Glomerular visceral epithelial cell (primary cell): ENCODE data around the gene RGS5.
"Not testable (repeated sequence)": the region's sequence is repeated elsewhere in the genome, so short reads cannot be mapped to it uniquely, and the experiment has no call there.

ENCODE experiments used
- DNase-seq: peaks from one replicate; pipeline ENCODE4 v3.0.0-alpha.2; 2016; ENCODE audit errors: extremely low spot score

Gene RGS5, protein sequence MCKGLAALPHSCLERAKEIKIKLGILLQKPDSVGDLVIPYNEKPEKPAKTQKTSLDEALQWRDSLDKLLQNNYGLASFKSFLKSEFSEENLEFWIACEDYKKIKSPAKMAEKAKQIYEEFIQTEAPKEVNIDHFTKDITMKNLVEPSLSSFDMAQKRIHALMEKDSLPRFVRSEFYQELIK

DNA sequence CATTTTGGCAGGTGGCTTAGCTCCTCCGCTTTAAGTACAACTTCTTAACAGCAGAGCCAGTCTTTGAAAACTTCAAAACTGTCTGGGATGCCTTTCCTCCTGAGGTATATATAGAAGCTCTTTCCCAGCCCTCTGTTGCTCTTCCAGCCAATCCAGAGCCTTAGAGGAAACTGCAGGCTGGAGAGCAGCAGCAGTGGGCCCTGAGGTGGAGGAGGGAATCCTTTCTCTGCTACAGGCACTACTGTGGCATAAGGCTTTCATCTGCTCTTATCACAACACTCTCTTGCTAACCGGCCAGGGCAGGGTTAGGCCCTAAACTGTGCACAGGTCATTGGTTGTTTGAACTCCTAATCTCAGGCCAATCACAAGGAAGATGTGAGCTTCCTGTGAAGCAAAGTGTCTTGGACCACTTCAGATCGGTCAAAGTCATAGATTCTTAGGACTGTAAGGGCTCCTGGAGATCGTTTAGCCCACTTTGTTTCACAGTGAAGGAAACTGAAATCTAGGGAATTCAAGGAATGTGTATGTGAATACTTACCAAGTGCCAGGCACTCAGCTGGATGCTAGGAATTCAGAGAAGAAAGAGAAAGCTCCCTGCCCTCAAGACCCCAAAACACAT, at the start of gene RGS5:
TSS of gene RGS5 (minus strand) at position 84 of the 619 bp plus-strand sequence. CDS start at position 3, 81 bp downstream.
- DNase-seq, result peak; percentile 22

DNA sequence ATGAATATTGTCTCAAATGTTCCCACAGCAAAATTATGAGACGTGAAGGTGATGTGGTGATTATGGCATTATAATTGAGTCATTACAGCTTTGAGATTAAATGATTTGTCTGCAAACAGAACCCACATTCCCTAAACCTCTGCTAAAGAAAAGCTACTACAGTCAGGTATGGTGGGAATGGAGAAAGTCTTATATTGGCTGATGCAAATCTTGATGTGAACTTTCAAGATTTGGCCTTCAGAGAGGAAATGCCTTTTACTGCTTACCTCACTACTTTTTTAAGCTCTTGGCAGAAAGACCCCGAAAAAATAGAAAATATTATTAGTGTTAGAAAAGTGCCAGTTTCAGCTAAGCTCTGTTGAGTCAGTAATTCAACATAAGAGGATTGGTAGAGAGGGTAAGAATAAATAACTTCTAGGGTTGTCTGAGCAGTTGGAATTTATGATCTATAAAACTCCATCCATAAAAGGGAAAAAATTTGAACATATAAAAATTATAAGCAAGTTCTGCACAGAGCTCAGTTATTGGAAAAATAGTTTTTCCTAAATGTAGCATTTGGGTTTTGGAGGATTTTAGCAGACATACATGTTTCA, 47.8 kb upstream of the RGS5 start:
- DNase-seq, result no peak

DNA sequence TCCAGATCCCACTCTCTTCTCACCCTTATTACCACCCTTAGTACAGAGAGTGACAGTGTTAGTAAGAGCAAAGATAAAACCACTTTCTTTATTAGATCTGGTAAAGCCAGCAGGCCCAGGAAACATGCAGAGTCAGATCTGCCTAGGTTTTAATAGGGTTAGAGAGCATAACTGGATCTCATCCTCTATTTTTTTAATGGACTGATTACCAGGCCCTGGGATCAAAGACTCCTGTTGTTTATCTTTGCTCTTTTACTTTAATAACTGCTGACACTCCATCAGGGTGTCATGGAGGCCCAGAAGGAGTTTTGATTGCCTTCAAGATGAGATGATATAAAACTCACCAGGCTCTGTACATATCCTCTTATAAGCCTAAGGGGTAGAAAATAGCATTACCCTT, 45.3 kb upstream of the RGS5 start:
- no peak for DNase-seq

DNA sequence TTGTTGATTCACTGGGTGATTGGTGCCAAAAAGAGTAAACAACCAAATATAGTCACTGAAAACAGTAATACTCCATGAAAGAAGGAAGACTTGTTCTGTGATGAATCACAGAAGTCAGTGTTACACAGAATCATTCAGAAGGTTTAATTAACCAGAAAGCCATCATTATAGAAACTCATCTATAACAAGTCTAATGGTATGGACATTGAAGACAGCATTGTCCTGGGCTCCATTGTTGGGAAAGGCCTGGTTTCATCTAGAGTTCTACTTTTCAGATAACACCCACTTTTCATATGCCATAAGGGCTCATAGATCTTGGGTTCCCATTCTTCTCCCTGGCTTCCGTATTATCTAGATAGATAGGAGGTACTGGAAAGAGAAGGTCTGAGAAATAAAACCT, 41.9 kb upstream of the RGS5 start:
- DNase-seq, result not testable (repeated sequence)

DNA sequence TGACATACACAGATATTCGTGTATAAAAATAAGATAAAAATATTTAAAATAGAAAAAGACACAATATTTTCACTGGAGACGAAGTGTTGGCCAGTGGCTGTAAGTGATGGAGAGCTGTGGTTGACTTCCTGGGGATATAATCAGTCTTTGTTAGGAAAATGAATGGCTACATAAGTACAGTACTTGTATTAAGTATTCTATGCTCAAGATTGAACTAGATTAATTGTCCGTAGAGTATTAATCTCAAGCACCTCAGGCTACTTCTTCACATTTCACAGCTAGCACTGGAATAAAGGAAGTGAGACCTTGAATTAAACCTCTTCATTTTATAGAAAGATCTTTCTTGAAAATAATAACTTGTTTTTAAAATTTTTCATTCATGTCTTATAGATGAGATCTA, 39.0 kb upstream of the RGS5 start:
- DNase-seq, result no peak

DNA sequence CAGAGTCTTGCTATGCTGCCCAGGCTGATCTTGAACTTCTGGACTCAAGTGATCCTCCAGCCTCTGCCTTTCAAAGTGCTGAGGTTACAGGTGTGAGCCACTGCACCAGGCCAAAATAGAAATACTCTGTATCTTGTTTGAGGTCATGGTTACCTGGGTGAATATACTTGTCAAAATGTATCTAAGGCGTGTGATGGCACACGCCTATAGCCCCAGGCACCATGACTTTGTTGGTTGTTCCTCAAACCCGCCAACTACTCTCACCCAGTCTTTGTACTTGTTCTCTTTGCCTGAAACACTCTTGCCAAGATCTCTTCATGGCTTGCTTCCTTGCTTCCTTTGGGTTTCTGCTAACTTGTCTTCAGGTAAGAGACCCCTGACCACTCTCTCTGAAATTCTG, 38.0 kb upstream of the RGS5 start:
- no peak for DNase-seq

DNA sequence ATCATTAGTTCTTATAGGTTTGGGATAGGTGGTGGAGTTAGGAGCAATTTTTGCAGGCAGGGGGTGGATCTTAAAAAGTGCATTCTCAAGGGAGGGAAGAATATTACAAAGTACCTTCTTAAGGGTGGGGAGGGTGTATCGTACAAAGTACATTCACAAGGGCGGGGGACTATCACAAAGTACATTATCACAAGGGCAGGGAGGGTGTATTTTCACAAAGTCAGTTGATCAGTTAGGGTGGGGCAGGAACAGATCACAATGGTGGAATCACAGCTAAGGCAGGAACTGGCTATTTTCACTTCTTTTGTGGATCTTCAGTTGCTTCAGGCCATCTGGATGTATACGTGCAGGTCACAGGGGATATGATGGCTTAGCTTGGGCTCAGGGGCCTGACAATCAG, 30.9 kb upstream of the RGS5 start:
- DNase-seq, result not testable (repeated sequence)

DNA sequence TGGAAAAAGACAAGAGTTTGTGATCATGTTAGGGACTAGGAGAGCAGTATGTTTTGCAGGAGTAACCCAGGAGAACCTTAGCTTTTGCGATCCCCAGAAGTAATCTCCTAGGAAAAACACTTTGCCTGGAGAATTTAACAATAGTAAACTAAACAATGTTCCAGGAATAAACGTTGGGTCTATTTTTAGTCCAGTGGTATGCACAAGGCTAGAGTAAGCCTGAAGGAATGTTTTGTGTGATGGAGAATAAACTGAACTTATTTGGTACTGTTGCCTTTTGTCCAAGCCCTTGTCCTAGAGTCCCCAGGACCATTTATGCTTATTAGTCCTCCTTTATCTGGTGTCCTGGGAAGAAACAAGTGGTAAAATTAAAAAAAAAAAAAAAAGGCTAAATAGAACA, 28.7 kb upstream of the RGS5 start:
- no peak for DNase-seq

DNA sequence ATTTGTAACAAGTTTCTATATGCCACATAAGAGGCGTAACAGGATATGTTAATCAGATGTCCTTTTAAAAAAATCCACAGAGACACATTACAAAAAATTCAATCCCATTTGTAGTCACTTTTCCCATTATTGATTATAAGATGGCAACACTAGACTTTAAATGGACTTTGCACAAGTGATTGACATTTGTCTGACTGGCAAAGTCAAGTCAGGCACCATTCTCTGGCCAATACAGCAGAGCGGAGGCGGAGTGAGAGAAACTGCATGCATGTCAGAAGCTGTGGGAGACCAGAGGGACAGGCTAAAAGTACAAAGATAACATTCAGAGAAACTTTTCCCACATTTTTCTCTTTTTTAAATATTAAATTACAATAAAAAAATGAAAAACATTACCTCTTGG, 28.1 kb upstream of the RGS5 start:
- DNase-seq, result no peak

DNA sequence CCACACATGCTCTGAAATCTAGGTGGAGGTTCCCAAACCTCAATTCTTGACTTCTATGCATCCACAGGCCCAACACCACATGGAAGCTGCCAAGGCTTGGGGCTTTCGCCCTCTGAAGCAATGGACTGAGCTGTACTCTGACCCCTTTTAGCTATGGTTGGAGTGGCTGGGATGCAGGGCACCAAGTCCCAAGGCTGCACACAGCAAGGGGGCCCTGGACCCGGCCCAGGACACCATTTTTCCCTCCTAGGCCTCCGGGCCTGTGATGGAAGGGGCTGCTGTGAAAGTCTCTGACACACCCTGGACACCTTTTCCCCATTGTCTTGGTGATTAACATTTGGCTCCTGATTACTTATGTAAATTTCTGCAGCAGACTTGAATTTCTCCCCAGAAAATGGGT, 25.6 kb upstream of the RGS5 start:
- not testable (repeated sequence) for DNase-seq

DNA sequence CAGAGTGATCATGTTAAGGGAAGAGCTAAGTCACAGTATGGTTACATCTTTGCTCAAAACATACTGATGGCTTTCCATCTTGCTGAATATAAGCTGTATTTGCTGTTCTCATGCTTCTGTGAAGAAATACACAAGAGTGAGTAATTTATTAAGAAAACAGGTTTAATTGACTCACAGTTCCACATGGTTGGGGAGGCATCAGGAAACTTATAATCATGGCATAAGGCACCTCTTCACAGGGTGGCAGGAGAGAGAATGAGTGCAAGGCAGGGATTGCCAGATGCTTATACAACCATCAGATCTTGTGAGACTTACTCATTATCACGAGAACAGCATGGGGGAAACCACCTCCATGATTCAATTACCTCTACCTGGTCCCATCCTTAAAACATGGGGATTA, 24.4 kb upstream of the RGS5 start:
- no peak for DNase-seq

DNA sequence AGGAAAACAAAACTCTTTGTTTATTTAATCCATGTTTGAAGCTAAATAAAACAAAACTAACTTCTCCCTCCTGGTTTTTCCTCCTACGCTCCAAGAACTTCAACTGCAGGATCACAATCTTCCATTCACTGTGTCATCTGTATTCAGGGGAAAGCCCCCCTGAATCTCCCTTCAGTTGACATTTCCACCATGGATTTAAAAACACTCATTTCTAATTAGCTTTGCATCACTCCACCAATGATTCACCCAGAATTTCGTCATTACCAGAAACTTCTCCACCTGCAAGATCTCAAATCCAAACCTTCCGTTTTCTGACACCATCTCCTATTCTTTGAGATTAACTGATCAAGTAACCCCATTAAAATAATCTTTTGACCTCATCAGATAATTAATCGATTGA, 10.9 kb upstream of the RGS5 start:
- DNase-seq, result no peak

DNA sequence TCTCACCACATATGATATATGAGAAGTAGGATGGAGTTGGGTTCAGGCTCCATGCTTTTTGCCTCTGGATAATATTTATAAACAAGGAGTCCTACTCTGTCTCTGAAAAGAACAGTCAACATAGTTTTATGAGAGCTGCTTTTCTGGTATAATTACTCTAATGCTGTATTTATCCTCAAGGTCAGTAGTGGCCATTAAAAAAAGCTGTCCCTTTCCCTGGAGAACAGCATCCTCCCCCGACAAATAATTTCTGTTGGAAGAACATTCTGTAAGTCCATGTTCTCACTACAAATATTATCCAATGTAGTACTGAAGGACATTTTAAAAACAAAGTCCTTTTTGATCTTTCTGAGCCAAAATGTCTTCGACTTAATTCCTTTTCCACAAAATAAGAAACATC, 9.0 kb upstream of the RGS5 start:
- no peak for DNase-seq

DNA sequence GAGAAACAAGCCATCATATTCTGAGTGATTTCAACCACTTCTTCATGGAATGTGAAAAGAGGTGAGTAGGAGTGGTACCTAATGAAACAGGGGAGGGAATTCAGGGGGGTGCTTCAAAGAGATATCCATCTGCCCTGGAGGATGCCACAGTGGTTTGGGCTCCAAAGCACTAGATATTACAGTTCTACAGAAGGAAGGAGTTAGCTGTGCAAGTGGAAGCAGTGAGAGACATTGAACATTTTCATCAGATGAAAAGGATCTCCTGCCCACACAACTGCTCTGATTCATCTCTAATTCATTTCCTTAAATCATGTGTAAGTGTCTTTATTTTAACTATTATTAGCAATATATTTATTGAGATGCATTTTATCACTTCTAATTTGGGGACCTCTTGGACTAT, 2.8 kb upstream of the RGS5 start:
- DNase-seq, result no peak

DNA sequence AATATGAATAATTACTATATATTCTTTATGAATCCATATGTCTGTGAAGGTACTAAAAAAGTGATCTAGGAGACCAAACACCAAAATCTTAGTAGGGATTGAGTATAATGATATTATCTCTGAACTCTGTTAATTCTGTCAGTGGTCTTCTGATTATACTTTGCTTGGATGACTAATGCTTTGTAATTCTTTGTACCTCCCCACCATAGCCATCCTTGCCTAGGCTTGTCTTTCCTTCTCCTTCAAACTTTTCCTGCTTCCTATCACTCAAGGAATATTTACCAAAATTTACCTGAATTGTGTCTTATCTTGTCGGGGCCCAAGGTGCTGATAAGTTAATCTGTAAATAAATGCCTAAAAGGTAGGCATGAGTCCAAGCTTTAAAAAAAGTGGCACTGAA, 845 bp upstream of the RGS5 start:
- DNase-seq, result no peak

DNA sequence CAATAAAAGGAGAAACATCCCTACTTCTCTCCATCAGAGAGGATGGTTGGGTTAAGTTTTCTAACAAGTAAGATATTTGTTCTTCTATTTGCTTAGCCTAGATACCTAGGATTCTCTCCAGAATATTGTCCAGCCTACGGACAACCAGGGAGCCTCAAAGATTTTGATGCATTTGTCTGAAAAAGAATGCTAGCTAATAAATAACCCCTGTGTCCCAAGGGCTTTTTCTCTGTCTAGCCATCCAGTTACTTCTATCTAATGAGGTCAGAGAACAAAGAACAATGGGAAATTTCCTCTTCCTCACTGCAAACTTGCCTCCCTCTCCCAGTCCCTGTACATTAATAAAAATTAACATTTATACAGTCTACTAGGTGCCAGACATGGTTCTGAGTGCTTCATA, 810 bp downstream of the RGS5 start:
- DNase-seq, result no peak

DNA sequence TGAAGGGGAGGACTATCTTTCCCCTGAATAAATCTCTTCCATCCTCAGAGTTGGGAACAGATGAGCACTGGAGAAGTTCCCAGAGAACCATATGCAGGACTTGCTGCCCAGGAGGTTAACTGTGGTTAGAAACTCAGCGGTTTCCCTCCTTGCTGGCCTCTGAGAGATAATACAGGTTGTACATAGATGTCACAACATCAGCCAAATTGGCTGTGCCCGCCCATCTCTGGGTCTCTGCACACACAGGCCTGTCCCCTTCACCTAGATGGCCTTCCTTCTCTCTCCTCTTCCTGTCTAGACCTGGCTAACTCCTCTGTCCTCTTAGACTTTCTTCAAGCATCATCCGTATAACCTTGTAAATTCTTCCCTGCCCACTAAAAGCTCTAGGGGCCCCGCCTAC, 5.7 kb downstream of the RGS5 start:
- DNase-seq, result no peak

DNA sequence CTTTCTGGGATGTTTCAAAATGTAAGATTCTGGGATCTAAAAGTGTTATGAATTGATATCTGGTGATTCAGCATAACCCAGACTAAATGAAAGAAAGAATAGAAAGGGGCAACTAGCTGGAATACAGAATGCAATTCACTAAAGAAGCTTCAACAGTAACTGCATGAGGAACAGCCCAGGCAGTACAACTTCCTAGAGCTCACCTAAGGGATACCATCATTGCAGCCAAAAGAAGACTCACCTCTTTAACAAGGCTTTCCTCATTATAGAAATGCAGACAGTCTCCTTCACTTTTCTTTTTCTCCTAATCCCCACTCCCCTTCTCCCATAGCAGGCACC, 6.3 kb downstream of the RGS5 start:
- DNase-seq, result no peak

DNA sequence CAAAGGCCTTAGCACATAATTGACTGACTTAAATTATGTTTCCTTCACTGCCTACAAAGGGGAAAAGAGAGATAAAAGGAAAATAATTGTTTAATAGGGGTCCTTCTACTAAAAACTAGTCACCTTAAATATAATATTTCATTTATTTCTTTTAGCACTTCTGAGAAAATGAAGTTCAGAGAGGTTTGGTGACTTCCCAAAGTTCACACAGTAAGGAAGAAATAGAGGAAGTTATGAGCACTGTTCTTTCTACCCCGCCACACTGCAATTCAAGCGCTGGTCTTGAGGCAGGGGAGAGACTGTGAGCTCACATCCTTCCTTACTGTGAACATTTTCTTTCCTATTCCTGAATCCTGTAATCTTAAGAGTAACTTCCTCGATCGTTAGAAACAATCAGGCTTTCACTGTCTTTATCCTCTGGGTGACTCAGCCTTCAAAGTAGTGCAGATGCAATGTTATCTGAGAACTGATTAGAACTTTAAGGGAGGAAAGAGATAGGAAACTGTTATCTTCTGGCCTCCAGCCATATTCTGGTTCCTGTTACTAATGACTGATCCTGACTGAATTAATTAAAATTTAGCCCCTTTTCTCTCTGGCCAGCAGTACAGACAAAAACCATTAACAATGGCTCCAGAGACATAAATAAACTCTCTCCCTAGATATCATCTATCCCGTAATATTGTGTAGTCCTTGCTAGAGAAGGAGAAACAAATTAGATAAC, 6.8 kb downstream of the RGS5 start:
- DNase-seq, result no peak

DNA sequence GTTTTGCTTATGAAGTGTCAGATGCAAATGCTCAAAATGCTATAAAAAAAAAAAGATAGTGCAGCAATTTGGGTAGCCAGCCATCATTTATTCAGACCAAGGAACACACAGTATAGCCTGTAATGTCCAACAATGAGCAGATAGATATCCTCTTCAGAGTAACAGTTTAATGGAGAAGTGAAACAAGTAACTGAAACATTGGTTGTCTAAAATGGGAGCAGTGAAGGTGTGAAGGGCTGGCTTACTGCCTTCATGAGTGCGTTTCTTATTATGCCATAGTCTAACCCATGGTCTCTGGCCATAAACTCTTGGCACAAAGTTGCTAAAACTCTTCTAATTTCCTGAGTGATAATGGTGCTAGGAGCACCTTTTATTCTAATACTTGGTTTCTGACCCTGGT, 11.4 kb downstream of the RGS5 start:
- no peak for DNase-seq

DNA sequence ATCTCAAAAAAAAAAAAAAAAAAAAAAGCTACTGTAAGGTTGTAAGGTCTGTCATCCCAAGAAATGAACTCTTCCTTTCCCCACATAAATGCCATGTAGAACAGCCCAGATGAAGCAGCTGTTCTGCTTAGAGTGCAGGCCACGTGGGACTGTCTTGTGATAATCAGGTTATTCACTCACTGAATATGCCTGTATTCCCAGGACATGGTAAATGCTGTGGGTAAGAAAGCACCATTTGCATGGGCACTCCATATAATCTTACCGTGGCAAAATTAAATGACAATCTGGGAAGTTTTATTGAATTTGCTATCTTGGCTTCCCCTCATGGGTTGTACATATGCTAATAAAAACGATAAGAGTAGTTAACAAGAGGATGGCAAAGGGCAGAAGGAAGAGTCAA, 13.8 kb downstream of the RGS5 start:
- no peak for DNase-seq

DNA sequence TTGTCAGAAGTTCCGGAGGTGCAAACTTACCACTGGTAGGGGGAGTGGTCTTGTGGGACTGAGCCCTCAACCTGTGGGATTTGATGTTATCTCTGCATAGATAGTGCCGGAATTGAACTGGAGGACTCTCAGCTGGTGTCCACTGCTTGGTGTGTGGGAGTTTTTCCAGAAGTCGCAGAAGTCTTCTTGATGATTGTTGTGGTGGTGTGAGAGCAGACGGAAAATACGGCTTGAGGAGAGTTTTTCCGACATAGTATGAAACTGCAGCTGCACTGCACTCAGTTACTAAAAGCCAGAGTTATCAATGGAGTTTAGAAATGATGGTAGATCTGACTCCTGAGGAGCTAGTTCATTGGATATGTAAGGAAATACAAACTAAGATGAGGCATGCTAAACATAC, 14.9 kb downstream of the RGS5 start:
- DNase-seq, result no peak

DNA sequence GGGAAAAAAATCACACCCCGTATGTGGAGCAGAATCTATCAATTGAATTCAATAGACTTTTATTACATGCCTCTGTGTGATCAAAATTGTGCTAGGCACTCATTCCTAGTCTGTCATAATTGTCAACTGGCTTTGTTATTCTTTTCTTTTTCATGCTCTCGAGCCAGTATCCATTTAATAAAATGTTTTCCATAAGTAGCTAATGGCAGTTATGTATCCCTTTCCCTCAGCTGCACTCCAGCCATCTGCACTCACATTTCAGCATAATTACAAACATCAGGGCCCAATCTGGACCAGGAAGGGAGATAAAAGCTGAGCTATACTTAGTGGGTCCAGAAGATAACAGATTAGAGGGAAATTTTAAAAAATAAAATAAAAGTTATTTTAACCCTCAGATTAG, 15.9 kb downstream of the RGS5 start:
- DNase-seq, result no peak
